Natural killer cell (primary cell): ENCODE results near the gene CD58. TPM values are rescaled to one million over a fixed set of nuclear protein-coding genes. Genes with fewer than 3 reads are reported as not detected.
"Not testable (repeated sequence)": the region's sequence is repeated elsewhere in the genome, so short reads cannot be mapped to it uniquely, and the experiment has no call there.

Source experiments
- ATAC-seq, 3 donors: fragments of 150-1000 bp in 2 of 3; fragments of 200-7000 bp in 1 of 3; cut with Tn5 transposase; 1 replicate in 1 of 3; 2 replicates in 2 of 3; pipeline ENCODE4 v1.10.0; 2021; ENCODE audit warnings: mild to moderate bottlenecking in 2 of 3, moderate library complexity in 2 of 3
- DNase-seq, 2 donors: peaks; one replicate each; pipeline versions ENCODE4 v3.0.0 to v3.0.0-alpha.2; 2013 to 2021; ENCODE audit warnings: mixed read lengths in 1 of 2
- H3K27ac ChIP-seq: one replicate; pipeline ENCODE4 v1.5.1; 2013; ENCODE audit warnings: mild to moderate bottlenecking, low read length
- H3K27me3 ChIP-seq: one replicate; pipeline ENCODE4 v1.6.1; 2013; ENCODE audit warnings: low read length; ENCODE audit not compliant: control insufficient read depth, insufficient read depth
- H3K36me3 ChIP-seq: one replicate; pipeline ENCODE4 v1.6.1; 2013; ENCODE audit warnings: low read length; ENCODE audit not compliant: control insufficient read depth, insufficient read depth
- H3K4me1 ChIP-seq: one replicate; pipeline ENCODE4 v1.6.1; 2013; ENCODE audit warnings: low read length; ENCODE audit not compliant: control insufficient read depth, insufficient read depth
- H3K4me3 ChIP-seq: one replicate; pipeline ENCODE4 v1.5.1; 2013; ENCODE audit warnings: low read length
- H3K9me3 ChIP-seq: one replicate; pipeline ENCODE4 v1.6.1; 2013; ENCODE audit warnings: low read length; ENCODE audit not compliant: control insufficient read depth, insufficient read depth
- H3K27ac Mint-ChIP-seq, 2 donors: one replicate each; pipeline ENCODE4 v1.8.0; 2022; ENCODE audit warnings: mild to moderate bottlenecking in 2 of 2, mixed read lengths in 2 of 2, moderate library complexity in 1 of 2
- H3K27me3 Mint-ChIP-seq, 2 donors: one replicate each; pipeline ENCODE4 v1.8.0; 2022; ENCODE audit warnings: low read depth in 2 of 2, mixed read lengths in 2 of 2
- H3K36me3 Mint-ChIP-seq: one replicate; pipeline ENCODE4 v1.8.0; 2022; ENCODE audit warnings: mixed read lengths
- H3K4me1 Mint-ChIP-seq, 2 donors: one replicate each; pipeline ENCODE4 v1.8.0; 2022; ENCODE audit warnings: mixed read lengths in 2 of 2
- H3K4me3 Mint-ChIP-seq: one replicate; pipeline ENCODE4 v1.8.0; 2022; ENCODE audit warnings: mild to moderate bottlenecking, moderate library complexity, mixed read lengths
- H3K9me3 Mint-ChIP-seq, 2 donors: one replicate each; pipeline ENCODE4 v1.8.0; 2022; ENCODE audit warnings: mixed read lengths in 2 of 2
- WGBS: methylation state at CpG from one replicate; pipeline ENCODE4 v1.1.7; 2013; ENCODE audit warnings: missing lambda C conversion rate; ENCODE audit not compliant: insufficient coverage; 5-methylcytosine and 5-hydroxymethylcytosine counted together
- intact Hi-C: fragments of 100-400 bp; cut with micrococcal nuclease; formaldehyde crosslinking; loops from one replicate; pipeline ENCODE4 v1.14.2; 2022
- total RNA-seq, 4 donors: library from RNA; stranded (reverse); fragments of 120-200 nt in 1 of 4; gene quantifications; one replicate each; pipeline versions ENCODE4 v1.2.3 to v1.2.4, GENCODE V29; 2013 to 2022
- TF ChIP-seq, protein P1 (sequence below): fragments of 200-600 bp; IDR thresholded peaks from one replicate; pipeline ENCODE4 v1.8.0; 2022; ENCODE audit warnings: antibody characterized with exemption

Gene CD58
- total RNA-seq, 3 donors from 2014 or later (not counting 1 experiment from before 2014, with no cell fraction given), result 27.4 to 34.0 (median 28.6) TPM

DNA sequence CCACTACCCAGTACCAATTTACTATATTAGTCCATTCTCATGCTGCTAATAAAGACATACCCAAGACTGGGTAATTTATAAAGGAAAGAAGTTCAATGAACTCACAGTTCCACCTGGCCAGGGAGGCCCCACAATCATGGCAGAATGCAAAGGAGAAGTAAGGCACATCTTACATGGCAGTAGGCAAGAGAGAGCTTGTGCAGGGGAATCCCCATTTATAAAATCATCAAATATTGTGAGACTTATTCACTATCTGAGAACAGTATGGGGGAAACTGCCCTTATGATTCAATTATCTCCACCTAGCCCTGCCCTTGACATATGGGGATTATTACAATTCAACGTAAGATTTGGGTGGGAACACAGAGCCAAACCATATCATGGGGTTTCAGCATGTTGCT lies 6.4 kb downstream of the CD58 start:
- Mint-ChIP-seq H3K9me3 (peaks cover 4% of the 10 kb centered on the region in 2 donors), H3K27me3 (no peaks in the 10 kb centered on the region), H3K27ac (peak overlapping the region; percentile 3 to 72), H3K4me1 (peaks cover 81 to 89% of the 10 kb centered on the region in 2 donors), H3K4me3 (peak overlapping the region; percentile 14), H3K36me3 (peaks cover 8% of the 10 kb centered on the region)
- Histone ChIP-seq H3K36me3 (no peaks in the 10 kb centered on the region), H3K9me3 (peaks cover 10% of the 10 kb centered on the region), H3K27me3 (no peaks in the 10 kb centered on the region), H3K4me3 (no peak overlapping the region), H3K4me1 (peaks cover 14% of the 10 kb centered on the region), H3K27ac (no peak overlapping the region)
- TF ChIP-seq, protein P1, sequence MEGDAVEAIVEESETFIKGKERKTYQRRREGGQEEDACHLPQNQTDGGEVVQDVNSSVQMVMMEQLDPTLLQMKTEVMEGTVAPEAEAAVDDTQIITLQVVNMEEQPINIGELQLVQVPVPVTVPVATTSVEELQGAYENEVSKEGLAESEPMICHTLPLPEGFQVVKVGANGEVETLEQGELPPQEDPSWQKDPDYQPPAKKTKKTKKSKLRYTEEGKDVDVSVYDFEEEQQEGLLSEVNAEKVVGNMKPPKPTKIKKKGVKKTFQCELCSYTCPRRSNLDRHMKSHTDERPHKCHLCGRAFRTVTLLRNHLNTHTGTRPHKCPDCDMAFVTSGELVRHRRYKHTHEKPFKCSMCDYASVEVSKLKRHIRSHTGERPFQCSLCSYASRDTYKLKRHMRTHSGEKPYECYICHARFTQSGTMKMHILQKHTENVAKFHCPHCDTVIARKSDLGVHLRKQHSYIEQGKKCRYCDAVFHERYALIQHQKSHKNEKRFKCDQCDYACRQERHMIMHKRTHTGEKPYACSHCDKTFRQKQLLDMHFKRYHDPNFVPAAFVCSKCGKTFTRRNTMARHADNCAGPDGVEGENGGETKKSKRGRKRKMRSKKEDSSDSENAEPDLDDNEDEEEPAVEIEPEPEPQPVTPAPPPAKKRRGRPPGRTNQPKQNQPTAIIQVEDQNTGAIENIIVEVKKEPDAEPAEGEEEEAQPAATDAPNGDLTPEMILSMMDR, result no peak
- no peak for DNase-seq
- WGBS, result 79% methylated on average over 1 of the region's 1 CpG
- no peak for ATAC-seq
- intact Hi-C loops, result no loop called here

DNA sequence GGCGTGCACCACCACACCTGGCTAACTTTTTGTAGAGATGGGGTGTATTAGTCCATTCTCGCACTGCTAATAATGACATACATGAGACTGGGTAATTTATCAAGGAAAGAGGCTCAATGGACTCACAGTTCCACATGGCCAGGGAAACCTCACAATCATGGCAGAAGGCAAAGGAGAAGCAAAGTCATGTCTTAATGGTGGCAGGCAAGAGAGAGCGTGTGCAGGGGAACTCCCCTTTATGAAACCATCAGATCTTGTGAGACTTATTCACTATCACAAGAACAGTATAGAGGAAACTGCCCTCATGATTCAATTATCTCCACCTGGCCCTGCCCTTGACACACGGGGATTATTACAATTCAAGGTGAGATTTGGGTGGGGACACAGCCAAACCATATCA lies 8.4 kb downstream of the CD58 start:
- WGBS, result 88% methylated on average over 4 of the region's 4 CpGs
- intact Hi-C loops, H3K36me3 Mint-ChIP-seq, H3K27ac ChIP-seq, H3K36me3 ChIP-seq, H3K9me3 Mint-ChIP-seq, H3K27me3 Mint-ChIP-seq, H3K4me1 ChIP-seq, H3K4me3 Mint-ChIP-seq, H3K4me3 ChIP-seq, DNase-seq, H3K27me3 ChIP-seq: not testable (repeated sequence)
- H3K9me3 ChIP-seq, result peaks cover 10% of the 10 kb centered on the region
- Mint-ChIP-seq H3K27ac (peak overlapping the region; percentile 3 to 6), H3K4me1 (peaks cover 78 to 84% of the 10 kb centered on the region in 2 donors)
- ATAC-seq, result peak in 1 of 3 donors; percentile 46

DNA sequence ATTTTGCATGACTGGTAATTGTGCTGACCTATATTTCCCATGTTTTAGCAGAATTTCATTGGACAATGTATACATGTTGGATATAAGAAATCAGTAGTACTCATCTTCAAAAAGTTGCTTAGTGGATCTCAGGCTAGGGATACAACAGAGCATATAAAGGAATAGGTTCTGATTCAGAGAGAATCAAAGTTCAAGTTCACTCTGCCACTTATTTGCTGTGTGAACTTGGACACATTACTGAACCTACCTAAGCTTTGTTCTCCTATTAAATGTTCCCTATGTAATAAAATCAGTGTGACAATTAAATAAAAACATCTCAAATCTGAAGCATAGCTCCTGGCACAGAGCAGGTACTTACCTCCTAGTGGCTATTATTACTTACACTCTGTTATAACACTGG lies 9.3 kb downstream of the CD58 start:
- H3K9me3 ChIP-seq, result peaks cover 10% of the 10 kb centered on the region
- H3K4me3 ChIP-seq, result no peak overlapping the region
- peak overlapping the region; percentile 2 to 39 for H3K27ac Mint-ChIP-seq
- H3K27me3 ChIP-seq, result no peaks in the 10 kb centered on the region
- intact Hi-C loops, result no loop called here
- TF ChIP-seq, protein P1, result no peak
- DNase-seq, result no peak
- H3K4me1 ChIP-seq, result peaks cover 15% of the 10 kb centered on the region
- no peak for ATAC-seq
- no peak overlapping the region for H3K27ac ChIP-seq
- peaks cover 82 to 87% of the 10 kb centered on the region in 2 donors for H3K4me1 Mint-ChIP-seq
- no peaks in the 10 kb centered on the region for H3K36me3 ChIP-seq
- peaks cover 8% of the 10 kb centered on the region for H3K36me3 Mint-ChIP-seq
- no peak overlapping the region for H3K4me3 Mint-ChIP-seq
- H3K9me3 Mint-ChIP-seq, result peaks cover 4% of the 10 kb centered on the region in 2 donors
- H3K27me3 Mint-ChIP-seq, result no peaks in the 10 kb centered on the region

DNA sequence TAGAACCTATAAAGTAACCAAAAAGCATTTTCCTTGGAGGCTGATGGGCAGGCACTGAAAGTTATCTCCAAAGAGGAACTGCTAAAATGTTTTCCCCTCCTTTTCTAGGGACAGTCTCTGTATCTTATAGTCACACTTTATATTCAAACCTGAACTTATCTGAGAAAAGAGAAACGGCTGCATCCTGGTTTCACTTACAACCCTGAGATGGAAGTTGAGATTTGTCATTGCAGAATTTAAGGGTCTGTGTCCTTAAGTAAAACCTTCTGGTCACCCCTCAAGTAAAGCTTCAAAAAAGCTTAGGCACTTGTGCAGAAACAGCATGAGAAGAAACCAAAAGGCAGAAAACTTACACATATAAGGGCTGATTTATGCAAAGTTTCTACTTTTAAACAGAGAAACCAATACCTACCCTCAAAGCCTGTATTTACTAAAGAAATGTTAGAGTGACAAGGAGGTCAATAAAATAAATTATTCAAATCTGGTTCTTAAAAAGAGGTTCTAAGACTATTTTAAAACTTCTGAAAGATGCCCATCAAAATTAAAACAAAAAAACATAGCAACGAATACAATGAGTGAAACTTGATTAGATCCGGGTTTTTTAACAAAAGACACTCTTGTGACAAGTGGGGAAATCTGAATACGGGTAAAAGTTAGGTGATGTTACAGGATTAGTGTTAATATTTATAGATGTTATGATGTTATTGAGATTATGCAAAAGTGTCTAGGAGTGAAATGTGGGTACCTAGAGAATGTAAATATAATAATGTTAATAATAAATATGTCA lies 9.9 kb downstream of the CD58 start:
- TF ChIP-seq, protein P1, result no peak
- Histone ChIP-seq H3K36me3 (no peaks in the 10 kb centered on the region), H3K4me1 (peaks cover 20% of the 10 kb centered on the region), H3K27me3 (no peaks in the 10 kb centered on the region), H3K4me3 (no peak overlapping the region), H3K9me3 (peaks cover 10% of the 10 kb centered on the region), H3K27ac (peak overlapping the region; percentile 6)
- Mint-ChIP-seq H3K4me3 (no peak overlapping the region), H3K27me3 (no peaks in the 10 kb centered on the region), H3K4me1 (peaks cover 80 to 85% of the 10 kb centered on the region in 2 donors), H3K27ac (peak overlapping the region; percentile 2 to 76), H3K9me3 (peaks cover 4% of the 10 kb centered on the region in 2 donors), H3K36me3 (peaks cover 8% of the 10 kb centered on the region)
- intact Hi-C loops, result no loop called here
- ATAC-seq (no peak), DNase-seq (no peak)
- 63% methylated on average over 4 of the region's 4 CpGs for WGBS
